Measurements from ENCODE around the gene TDRD12.

GRCh38 chr19:32720936-32721250 lies 1.3 kb downstream of the TDRD12 start:
- TF ChIP-seq ZNF548 (tag by site-specific recombination; IDR thresholded peaks at IDR 0.05): no peak
- no peak for TF ChIP-seq CTCF (tag by site-specific recombination; IDR thresholded peaks at IDR 0.05)
- no peak for TF ChIP-seq ATF2 (tag by site-specific recombination; IDR thresholded peaks at IDR 0.05; ENCODE audit: low read depth)
- no peak for TF ChIP-seq HOXC10 (CRISPR knock-in tag; IDR thresholded peaks at IDR 0.05)
- TF ChIP-seq ZNF24 (tag by site-specific recombination; IDR thresholded peaks at IDR 0.05): no peak
- TF ChIP-seq ZNF23 (tag by site-specific recombination; IDR thresholded peaks at IDR 0.05; ENCODE audit: borderline replicate concordance): no peak
- TF ChIP-seq ZNF768 (tag by site-specific recombination; IDR thresholded peaks at IDR 0.05): no peak
- no peak for TF ChIP-seq ZNF510 (tag by site-specific recombination; IDR thresholded peaks at IDR 0.05; ENCODE audit: insufficient replicate concordance)
- no peak for TF ChIP-seq ZNF501 (tag by site-specific recombination; IDR thresholded peaks at IDR 0.05)
- no peak for TF ChIP-seq ZFP37 (tag by site-specific recombination; IDR thresholded peaks at IDR 0.05)
